H54 (cell line): ENCODE data around the gene NHLRC1.

Experiments used
- DNase-seq: peaks from one replicate; pipeline ENCODE4 v3.0.0; 2011; ENCODE audit warnings: low spot score, mixed read lengths; ENCODE audit not compliant: insufficient read length
- FAIRE-seq: peaks from 3 replicates; lab custom pipeline; 2011; peaks lifted over from hg19 to GRCh38; lab: Jason Lieb, UNC
- POLR2A ChIP-seq: IDR thresholded peaks from 2 replicates; pipeline ENCODE4 v1.6.1; 2011; ENCODE audit warnings: low read depth, mild to moderate bottlenecking, low read length

The NHLRC1 gene

DNA sequence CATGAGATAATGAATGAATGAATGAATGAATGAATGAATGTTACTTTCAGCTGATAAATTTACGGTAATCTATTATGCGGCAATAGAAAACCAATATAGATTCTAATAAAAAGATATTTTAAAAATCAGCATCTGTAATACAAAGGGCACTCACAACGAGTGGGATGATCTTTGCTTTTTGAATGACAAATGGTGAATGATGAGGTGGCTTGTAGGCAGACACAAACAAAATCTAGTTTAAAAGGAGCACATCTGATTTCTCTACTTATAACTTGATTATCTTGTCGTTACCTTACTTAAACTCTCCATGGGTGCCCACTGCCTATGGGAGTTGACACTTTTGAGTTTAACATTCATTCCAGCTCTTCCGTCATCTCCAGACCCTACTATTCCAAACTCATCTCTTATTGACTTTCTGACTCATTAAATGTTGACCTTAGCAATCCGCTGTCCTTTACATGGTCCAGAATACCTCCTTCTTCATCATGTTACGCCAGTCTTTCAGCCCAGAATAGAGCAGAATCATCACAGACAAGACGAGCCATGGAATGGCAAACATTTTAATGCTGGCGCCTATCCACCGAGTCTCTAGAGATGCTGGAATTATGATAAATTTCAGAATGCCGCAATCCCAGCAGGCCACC lies 41.3 kb downstream of the NHLRC1 start:
- DNase-seq (no peak), FAIRE-seq (no peak)
- TF ChIP-seq POLR2A, result no peak

DNA sequence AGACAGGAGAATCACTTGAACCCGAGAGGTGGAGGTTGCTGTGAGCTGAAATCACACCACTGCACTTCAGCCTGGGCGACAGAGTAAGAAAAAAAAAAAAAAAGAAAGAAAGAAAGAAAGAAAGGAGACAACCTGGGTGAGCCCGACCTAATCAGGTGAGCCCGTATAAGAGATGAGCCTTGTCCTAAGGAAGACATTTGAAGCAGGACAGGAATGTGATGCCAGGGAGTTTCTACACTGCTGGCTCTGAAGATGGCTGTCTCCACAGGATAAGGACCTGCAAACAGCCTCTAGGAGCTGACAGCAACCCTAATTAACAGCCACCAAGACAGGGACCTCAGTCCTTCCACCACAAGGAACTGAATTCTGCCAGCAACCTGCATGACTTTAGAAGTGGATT lies 41.9 kb downstream of the NHLRC1 start:
- no peak for DNase-seq
- no peak for FAIRE-seq
- no peak for TF ChIP-seq POLR2A

DNA sequence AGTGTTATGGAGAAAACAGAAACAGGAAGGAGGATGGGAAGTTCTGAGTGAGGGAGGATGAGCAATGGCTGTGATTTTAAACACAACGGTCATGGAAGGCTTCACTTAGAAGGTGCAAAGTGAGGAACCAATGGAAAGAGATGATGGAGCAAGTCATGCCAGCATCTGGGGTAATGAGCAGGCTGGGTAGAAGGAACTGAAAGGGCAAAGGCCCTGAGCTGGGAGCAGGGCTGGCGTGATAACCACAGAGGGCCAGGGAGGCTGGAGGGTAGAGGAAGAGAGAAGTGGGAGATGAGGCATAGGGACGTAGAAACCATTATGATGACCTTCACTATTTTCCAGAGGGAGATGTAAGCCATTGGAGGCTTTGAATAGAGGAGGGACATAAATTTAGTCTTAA lies 43.6 kb downstream of the NHLRC1 start:
- no peak for FAIRE-seq
- DNase-seq, result no peak
- TF ChIP-seq POLR2A, result no peak

DNA sequence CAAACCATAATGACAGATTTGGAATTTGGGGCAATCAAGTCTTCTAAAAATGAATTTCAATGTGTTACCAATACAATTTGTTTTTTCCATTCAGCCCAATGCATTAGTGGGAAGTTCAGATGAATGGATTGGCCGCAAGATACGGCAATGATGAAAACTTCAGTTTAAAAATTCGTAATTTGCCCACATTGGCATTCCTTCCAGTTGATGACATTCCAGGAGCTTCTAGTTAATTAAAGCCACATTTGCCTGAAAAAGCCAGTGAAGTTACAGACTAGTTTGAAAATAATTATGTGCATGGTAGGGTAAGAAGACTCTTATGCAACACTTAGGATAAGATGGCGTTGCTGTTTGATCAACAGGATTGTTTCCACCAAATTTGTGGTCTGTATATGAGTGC lies 46.2 kb downstream of the NHLRC1 start:
- DNase-seq (no peak), FAIRE-seq (no peak)
- TF ChIP-seq POLR2A, result no peak

DNA sequence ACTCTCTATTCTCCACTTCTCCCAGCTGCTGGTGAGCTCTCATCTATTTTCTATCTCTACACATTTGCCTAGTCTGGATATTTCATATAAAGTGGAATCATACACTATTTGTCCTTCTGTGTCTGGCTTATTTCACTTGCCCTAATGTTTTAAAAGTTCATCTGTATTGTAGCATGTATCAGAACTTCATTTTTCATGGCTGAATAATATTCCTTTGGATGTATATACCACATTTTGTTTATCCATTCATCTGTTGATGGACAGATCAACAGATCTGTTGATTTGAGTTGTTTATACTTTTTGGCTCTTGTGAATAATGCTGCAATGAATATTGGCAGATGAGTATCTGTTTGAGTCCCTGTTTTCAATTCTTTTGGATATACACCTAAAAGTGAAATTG lies 49.6 kb downstream of the NHLRC1 start:
- DNase-seq (no peak), FAIRE-seq (no peak)
- no peak for TF ChIP-seq POLR2A

DNA sequence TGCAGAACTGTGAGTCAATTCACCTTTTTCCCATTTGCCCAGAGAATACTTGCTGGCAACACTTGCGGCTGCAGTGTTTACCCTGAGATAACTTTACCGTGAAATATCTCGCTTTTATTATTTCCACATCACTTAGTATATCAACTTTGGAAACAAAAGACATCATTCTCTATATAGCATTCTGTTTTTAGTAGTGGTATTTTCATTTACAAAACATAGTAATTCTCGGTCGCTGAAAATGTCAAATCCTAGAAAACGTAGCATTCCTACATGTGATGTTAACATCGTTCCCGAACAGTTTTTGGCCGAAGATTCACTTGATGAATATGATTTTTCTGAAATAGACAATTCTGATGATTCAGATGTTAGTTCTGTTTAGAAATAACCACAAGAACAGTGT lies 52.0 kb downstream of the NHLRC1 start:
- FAIRE-seq (no peak), DNase-seq (no peak)
- no peak for TF ChIP-seq POLR2A
